ENCODE data around the gene CAPN1. TPM values are rescaled to one million over a fixed set of nuclear protein-coding genes. Genes with fewer than 3 reads are reported as not detected.

The CAPN1 gene
- total RNA-seq, 1 experiment from 2014 or later, result 256 TPM

GRCh38 chr11:65226103-65226442, 44.3 kb downstream of the CAPN1 start:
- H3K27me3 ChIP-seq (ENCODE audit: control insufficient read depth, insufficient read depth, low read length), result no peaks in the 10 kb centered on the region
- H3K27ac ChIP-seq (ENCODE audit: low read length), result peak overlapping the region; percentile 65; the same call in 1 of the 2 replicates
- BruUV-seq (replicated peaks), result no TSS peak
- peak overlapping the region; percentile 38 to 61 for H3K4me3 ChIP-seq (ENCODE audit: low read depth in 2 of 2, low read length in 2 of 2)
- in situ Hi-C loops (cut with HindIII; ENCODE audit: low pct_unique_long_range_greater_than_20kb, low sequenced_read_pairs) (no loop called here), intact Hi-C loops (cut with micrococcal nuclease; ENCODE audit: unreplicated experiment) (loop anchor here (10.0 kb wide), 1 partner anchor 89 kb away; the partner anchor contains the start of gene CDC42EP2)
- CTCF ChIA-PET, result interaction anchor here (0.6 to 2.0 kb wide), 10 partner anchors 16 to 109 kb away, joined by 3 to 15 read pairs (median 4); partner anchors contain the start of gene CDC42EP2
- peaks cover 7% of the 10 kb centered on the region for H3K4me1 ChIP-seq (ENCODE audit: control insufficient read depth, insufficient read depth, low read length)
- POLR2A ChIA-PET, result no interaction called here
- no peaks in the 10 kb centered on the region for H3K9me3 ChIP-seq (ENCODE audit: control insufficient read depth, insufficient read depth, low read depth, low read length)
- H3K36me3 ChIP-seq (ENCODE audit: control insufficient read depth, insufficient read depth, low read length), result no peaks in the 10 kb centered on the region
- no peak for TF ChIP-seq SIN3A (IDR thresholded peaks at IDR 0.05; ENCODE audit: borderline replicate concordance, insufficient read depth, low read depth, low read length)
- no peak for TF ChIP-seq CTCF (IDR thresholded peaks at IDR 0.05)
- TF ChIP-seq REST (IDR thresholded peaks at IDR 0.05; ENCODE audit: insufficient read depth in 1 of 2, low read depth in 2 of 2, low read length in 1 of 2), result no peak
- TF ChIP-seq TCF7L2 (IDR thresholded peaks at IDR 0.05; ENCODE audit: low read depth, low read length), result no peak
- TF ChIP-seq POLR2AphosphoS5 (IDR thresholded peaks at IDR 0.05; ENCODE audit: low read depth, low read length), result no peak
- DNase-seq (ENCODE audit: low read depth, low spot score) (no peak), ATAC-seq (0 out of 2 replicates have a peak, but pooled peaks have one; percentile 3)

GRCh38 chr11:65227879-65228278, 46.2 kb downstream of the CAPN1 start:
- no peaks in the 10 kb centered on the region for H3K9me3 ChIP-seq (ENCODE audit: control insufficient read depth, insufficient read depth, low read depth, low read length)
- no peak for ATAC-seq
- intact Hi-C loops (cut with micrococcal nuclease; ENCODE audit: unreplicated experiment) (loop anchor here (10.0 kb wide), 1 partner anchor 87 kb away; the partner anchor contains the start of gene CDC42EP2), in situ Hi-C loops (cut with HindIII; ENCODE audit: low pct_unique_long_range_greater_than_20kb, low sequenced_read_pairs) (no loop called here)
- POLR2A ChIA-PET, result no interaction called here
- no peak overlapping the region for H3K27ac ChIP-seq (ENCODE audit: low read length)
- no TSS peak for BruUV-seq (replicated peaks)
- no peaks in the 10 kb centered on the region for H3K27me3 ChIP-seq (ENCODE audit: control insufficient read depth, insufficient read depth, low read length)
- no peak overlapping the region for H3K4me3 ChIP-seq (ENCODE audit: low read depth in 2 of 2, low read length in 2 of 2)
- TF ChIP-seq SIN3A (IDR thresholded peaks at IDR 0.05; ENCODE audit: borderline replicate concordance, insufficient read depth, low read depth, low read length), result no peak
- no peak for TF ChIP-seq REST (IDR thresholded peaks at IDR 0.05; ENCODE audit: insufficient read depth in 1 of 2, low read depth in 2 of 2, low read length in 1 of 2)
- TF ChIP-seq POLR2AphosphoS5 (IDR thresholded peaks at IDR 0.05; ENCODE audit: low read depth, low read length), result no peak
- TF ChIP-seq TCF7L2 (IDR thresholded peaks at IDR 0.05; ENCODE audit: low read depth, low read length), result no peak
- TF ChIP-seq CTCF (IDR thresholded peaks at IDR 0.05), result no peak
- no peaks in the 10 kb centered on the region for H3K36me3 ChIP-seq (ENCODE audit: control insufficient read depth, insufficient read depth, low read length)
- CTCF ChIA-PET, result interaction anchor here (0.6 to 1.3 kb wide), 3 partner anchors 22 to 99 kb away, joined by 3 to 5 read pairs (median 3); no protein-coding TSS in a partner anchor
- no peak for DNase-seq (ENCODE audit: low read depth, low spot score)
- peaks cover 7% of the 10 kb centered on the region for H3K4me1 ChIP-seq (ENCODE audit: control insufficient read depth, insufficient read depth, low read length)

All from Panc1 (cell line).